GM12878 (cell line): ENCODE measurements around the gene SPRY1. TPM values are rescaled to one million over a fixed set of nuclear protein-coding genes. Genes with fewer than 3 reads are reported as not detected.

ENCODE experiments used
- ATF7 ChIP-seq: fragments of 450-650 bp; IDR thresholded peaks from 2 replicates; pipeline ENCODE4 v1.6.1; 2016; ENCODE audit warnings: low read depth, mild to moderate bottlenecking
- CREB1 ChIP-seq: IDR thresholded peaks from 2 replicates; pipeline ENCODE4 v1.6.1; 2012; ENCODE audit warnings: low read depth, mild to moderate bottlenecking, inconsistent platforms
- MEF2A ChIP-seq: IDR thresholded peaks from 2 replicates; pipeline ENCODE4 v1.6.1; 2011; ENCODE audit warnings: low read depth, mild to moderate bottlenecking, low read length, moderate library complexity; ENCODE audit not compliant: insufficient read depth
- MXI1 ChIP-seq: fragments of 150-350 bp; IDR thresholded peaks from 2 replicates; pipeline ENCODE4 v1.6.1; 2011; ENCODE audit warnings: low read depth, mild to moderate bottlenecking, inconsistent platforms, low read length, improper control_type of control experiment
- NR2F1 ChIP-seq: fragments of 450-650 bp; conservative IDR thresholded peaks from 2 replicates; pipeline ENCODE4 v1.6.1; 2017; ENCODE audit warnings: mild to moderate bottlenecking
- POU2F2 ChIP-seq: IDR thresholded peaks from 3 replicates; pipeline ENCODE4 v1.6.1; 2011; ENCODE audit warnings: low read depth, mild to moderate bottlenecking, low read length, borderline replicate concordance
- RAD51 ChIP-seq: fragments of 450-650 bp; IDR thresholded peaks from 2 replicates; pipeline ENCODE4 v1.6.1; 2016; ENCODE audit warnings: moderate library complexity, mild to moderate bottlenecking, inconsistent platforms
- RB1 ChIP-seq: fragments of 450-650 bp; formaldehyde crosslinking; IDR thresholded peaks from 2 replicates; pipeline ENCODE4 v1.6.1; 2017; ENCODE audit warnings: mild to moderate bottlenecking, borderline replicate concordance
- TCF7 ChIP-seq: IDR thresholded peaks from 2 replicates; pipeline ENCODE4 v1.6.1; 2014; ENCODE audit warnings: antibody characterized with exemption, borderline replicate concordance
- polyA plus RNA-seq, 11 experiments: library from polyadenylated mRNA; depleted of rRNA in 4 of 11; unstranded in 6 of 11; stranded (reverse) in 5 of 11; fragments of >200 nt; fragmentation: Nextera tagmentation in 4 of 11; fragmentation: Illumina TruSeq in 1 of 11; extraction: Ambion mirVana in 4 of 11; extraction: Trizol in 1 of 11; gene quantifications; 1 replicate in 1 of 11; 2 replicates in 10 of 11; pipeline versions ENCODE4 v1.2.1 to v1.2.3, GENCODE V29; 2011 to 2016; ENCODE audit warnings: inconsistent platforms in 2 of 11, missing spikeins in 2 of 11, low read depth in 1 of 11
- total RNA-seq, 4 experiments: library from RNA; depleted of rRNA in 3 of 4; stranded (reverse); fragments of >200 nt in 3 of 4; fragmentation: Illumina TruSeq in 1 of 4; extraction: Trizol in 1 of 4; gene quantifications; 2 replicates each; pipeline versions ENCODE4 v1.2.1 to v1.2.3, GENCODE V29; 2013 to 2021
- TF ChIP-seq, protein P1 (sequence below): fragments of 450-650 bp; IDR thresholded peaks from 2 replicates; pipeline ENCODE4 v1.6.1; 2018; ENCODE audit warnings: mild to moderate bottlenecking, low read depth, moderate library complexity; ENCODE audit not compliant: partially characterized antibody
- TF ChIP-seq, protein P2 (sequence below): IDR thresholded peaks from 2 replicates; pipeline ENCODE4 v1.6.1; 2012; ENCODE audit warnings: low read depth, low read length, improper control_type of control experiment
- TF ChIP-seq, protein P3 (sequence below): IDR thresholded peaks from 2 replicates; pipeline ENCODE4 v1.6.1; 2011; ENCODE audit warnings: low read depth, mild to moderate bottlenecking, low read length, moderate library complexity, borderline replicate concordance; ENCODE audit errors: extremely low read depth
- TF ChIP-seq, protein P4 (sequence below): fragments of 450-650 bp; formaldehyde crosslinking; IDR thresholded peaks from 2 replicates; pipeline ENCODE4 v1.4.0; 2022; ENCODE audit warnings: mild to moderate bottlenecking, moderate library complexity
- TF ChIP-seq, protein P5 (sequence below): fragments of 450-650 bp; IDR thresholded peaks from 2 replicates; pipeline ENCODE4 v1.6.1; 2017; ENCODE audit warnings: low read depth, mild to moderate bottlenecking, moderate library complexity

Gene SPRY1
- total and polyA plus RNA-seq, 10 of the 15 experiments (the other 5 are each of a cell fraction or from before 2014, with no cell fraction given) = 0.05 to 5.7 (median 0.23) TPM; not detected in 2

DNA sequence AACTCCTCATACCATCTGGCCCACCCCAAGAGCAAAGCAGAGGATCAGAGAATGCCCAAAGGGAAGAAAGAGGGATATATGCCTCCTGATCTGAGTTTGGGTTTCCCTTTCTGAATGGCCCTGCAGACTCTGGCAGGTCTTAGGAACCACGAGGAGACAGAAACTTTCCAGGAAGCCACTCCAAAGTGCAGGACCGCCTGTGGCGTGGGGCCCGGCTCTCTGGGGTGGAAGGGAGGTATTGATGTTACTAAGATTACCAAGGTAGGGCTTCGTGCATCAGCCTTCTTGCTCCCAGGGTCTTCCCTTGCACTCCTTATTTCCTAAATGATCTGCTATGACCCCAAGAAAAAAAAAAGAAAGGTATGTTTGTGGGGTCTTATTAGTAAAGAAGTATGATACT, 41.9 kb upstream of the SPRY1 start (continued):
- TF ChIP-seq, protein P1, sequence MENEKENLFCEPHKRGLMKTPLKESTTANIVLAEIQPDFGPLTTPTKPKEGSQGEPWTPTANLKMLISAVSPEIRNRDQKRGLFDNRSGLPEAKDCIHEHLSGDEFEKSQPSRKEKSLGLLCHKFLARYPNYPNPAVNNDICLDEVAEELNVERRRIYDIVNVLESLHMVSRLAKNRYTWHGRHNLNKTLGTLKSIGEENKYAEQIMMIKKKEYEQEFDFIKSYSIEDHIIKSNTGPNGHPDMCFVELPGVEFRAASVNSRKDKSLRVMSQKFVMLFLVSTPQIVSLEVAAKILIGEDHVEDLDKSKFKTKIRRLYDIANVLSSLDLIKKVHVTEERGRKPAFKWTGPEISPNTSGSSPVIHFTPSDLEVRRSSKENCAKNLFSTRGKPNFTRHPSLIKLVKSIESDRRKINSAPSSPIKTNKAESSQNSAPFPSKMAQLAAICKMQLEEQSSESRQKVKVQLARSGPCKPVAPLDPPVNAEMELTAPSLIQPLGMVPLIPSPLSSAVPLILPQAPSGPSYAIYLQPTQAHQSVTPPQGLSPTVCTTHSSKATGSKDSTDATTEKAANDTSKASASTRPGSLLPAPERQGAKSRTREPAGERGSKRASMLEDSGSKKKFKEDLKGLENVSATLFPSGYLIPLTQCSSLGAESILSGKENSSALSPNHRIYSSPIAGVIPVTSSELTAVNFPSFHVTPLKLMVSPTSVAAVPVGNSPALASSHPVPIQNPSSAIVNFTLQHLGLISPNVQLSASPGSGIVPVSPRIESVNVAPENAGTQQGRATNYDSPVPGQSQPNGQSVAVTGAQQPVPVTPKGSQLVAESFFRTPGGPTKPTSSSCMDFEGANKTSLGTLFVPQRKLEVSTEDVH = no peak
- TF ChIP-seq MXI1 = no peak
- TF ChIP-seq, protein P2, sequence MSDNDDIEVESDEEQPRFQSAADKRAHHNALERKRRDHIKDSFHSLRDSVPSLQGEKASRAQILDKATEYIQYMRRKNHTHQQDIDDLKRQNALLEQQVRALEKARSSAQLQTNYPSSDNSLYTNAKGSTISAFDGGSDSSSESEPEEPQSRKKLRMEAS = no peak
- no peak for TF ChIP-seq TCF7
- no peak for TF ChIP-seq RAD51
- TF ChIP-seq, protein P3, sequence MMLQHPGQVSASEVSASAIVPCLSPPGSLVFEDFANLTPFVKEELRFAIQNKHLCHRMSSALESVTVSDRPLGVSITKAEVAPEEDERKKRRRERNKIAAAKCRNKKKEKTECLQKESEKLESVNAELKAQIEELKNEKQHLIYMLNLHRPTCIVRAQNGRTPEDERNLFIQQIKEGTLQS = no peak
- no peak for TF ChIP-seq RB1
- no peak for TF ChIP-seq NR2F1
- no peak for TF ChIP-seq ATF7
- no peak for TF ChIP-seq CREB1
- TF ChIP-seq MEF2A = no peak
- TF ChIP-seq, protein P4, sequence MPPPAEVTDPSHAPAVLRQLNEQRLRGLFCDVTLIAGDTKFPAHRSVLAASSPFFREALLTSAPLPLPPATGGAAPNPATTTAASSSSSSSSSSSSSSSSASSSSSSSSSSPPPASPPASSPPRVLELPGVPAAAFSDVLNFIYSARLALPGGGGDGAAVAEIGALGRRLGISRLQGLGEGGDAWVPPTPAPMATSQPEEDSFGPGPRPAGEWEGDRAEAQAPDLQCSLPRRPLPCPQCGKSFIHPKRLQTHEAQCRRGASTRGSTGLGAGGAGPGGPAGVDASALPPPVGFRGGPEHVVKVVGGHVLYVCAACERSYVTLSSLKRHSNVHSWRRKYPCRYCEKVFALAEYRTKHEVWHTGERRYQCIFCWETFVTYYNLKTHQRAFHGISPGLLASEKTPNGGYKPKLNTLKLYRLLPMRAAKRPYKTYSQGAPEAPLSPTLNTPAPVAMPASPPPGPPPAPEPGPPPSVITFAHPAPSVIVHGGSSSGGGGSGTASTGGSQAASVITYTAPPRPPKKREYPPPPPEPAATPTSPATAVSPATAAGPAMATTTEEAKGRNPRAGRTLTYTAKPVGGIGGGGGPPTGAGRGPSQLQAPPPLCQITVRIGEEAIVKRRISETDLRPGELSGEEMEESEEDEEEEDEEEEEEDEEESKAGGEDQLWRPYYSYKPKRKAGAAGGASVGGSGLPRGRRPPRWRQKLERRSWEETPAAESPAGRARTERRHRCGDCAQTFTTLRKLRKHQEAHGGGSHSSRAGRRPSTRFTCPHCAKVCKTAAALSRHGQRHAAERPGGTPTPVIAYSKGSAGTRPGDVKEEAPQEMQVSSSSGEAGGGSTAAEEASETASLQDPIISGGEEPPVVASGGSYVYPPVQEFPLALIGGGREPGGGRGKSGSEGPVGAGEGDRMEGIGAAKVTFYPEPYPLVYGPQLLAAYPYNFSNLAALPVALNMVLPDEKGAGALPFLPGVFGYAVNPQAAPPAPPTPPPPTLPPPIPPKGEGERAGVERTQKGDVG (CRISPR knock-in tag) = no peak
- TF ChIP-seq, protein P5, sequence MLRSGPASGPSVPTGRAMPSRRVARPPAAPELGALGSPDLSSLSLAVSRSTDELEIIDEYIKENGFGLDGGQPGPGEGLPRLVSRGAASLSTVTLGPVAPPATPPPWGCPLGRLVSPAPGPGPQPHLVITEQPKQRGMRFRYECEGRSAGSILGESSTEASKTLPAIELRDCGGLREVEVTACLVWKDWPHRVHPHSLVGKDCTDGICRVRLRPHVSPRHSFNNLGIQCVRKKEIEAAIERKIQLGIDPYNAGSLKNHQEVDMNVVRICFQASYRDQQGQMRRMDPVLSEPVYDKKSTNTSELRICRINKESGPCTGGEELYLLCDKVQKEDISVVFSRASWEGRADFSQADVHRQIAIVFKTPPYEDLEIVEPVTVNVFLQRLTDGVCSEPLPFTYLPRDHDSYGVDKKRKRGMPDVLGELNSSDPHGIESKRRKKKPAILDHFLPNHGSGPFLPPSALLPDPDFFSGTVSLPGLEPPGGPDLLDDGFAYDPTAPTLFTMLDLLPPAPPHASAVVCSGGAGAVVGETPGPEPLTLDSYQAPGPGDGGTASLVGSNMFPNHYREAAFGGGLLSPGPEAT = no peak
- no peak for TF ChIP-seq POU2F2
